H54 (cell line): ENCODE data around the gene TFF1.

Experiments used
- DNase-seq: peaks from one replicate; pipeline ENCODE4 v3.0.0; 2011; ENCODE audit warnings: low spot score, mixed read lengths; ENCODE audit not compliant: insufficient read length
- FAIRE-seq: peaks from 3 replicates; lab custom pipeline; 2011; peaks lifted over from hg19 to GRCh38; lab: Jason Lieb, UNC
- POLR2A ChIP-seq: IDR thresholded peaks from 2 replicates; pipeline ENCODE4 v1.6.1; 2011; ENCODE audit warnings: low read depth, mild to moderate bottlenecking, low read length

Gene TFF1

DNA sequence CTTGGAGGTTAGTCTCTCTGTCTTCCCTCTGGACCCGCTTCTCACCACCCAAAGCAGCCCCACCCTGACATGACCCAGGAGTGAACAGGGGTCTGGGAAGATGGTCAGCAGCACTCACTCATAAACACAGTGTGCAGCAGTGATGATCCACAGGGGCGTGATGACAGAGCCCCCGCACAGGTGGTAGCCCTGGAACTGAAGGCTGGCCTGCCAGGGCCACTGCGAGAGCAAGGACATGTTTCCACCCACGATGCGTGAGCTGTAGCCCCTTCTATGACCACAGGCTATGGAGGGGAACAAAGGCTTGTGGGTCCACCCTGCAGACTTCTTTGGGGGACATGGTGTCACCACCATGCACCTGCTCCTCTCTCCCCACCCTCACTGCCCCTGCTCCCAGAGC is 16.6 kb upstream of the TFF1 start:
- DNase-seq (no peak), FAIRE-seq (no peak)
- no peak for TF ChIP-seq POLR2A

DNA sequence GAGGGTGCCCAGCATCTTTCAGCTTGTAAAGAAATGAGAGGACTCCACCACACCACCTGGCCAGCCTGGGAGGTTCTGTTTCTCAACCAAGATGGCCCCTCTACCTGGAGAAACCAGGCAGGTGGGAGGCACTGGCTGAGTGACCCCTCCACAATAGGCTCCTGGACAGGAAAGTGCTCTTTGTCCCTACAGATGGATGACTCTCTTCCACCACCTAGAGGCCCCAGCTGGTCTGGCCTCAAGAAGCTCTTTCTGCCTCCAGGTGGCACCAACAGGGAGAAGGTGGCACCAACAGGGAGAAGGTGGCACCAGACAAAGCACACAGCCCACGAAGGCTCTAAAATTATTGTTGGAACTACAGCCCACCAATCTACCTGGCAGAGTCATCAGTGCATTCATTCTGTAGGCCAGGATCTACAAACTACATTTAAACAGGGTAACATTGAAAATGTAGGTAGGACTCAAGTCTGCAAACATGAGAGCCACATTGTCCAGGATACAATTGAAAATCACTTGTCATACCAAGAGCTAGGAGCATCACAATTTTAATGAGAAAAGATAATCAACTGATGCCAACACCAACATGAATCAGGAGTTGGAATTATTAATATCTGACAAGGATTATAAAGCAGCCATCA is 15.1 kb upstream of the TFF1 start:
- DNase-seq (peak; percentile 30), FAIRE-seq (no peak)
- TF ChIP-seq POLR2A: no peak

DNA sequence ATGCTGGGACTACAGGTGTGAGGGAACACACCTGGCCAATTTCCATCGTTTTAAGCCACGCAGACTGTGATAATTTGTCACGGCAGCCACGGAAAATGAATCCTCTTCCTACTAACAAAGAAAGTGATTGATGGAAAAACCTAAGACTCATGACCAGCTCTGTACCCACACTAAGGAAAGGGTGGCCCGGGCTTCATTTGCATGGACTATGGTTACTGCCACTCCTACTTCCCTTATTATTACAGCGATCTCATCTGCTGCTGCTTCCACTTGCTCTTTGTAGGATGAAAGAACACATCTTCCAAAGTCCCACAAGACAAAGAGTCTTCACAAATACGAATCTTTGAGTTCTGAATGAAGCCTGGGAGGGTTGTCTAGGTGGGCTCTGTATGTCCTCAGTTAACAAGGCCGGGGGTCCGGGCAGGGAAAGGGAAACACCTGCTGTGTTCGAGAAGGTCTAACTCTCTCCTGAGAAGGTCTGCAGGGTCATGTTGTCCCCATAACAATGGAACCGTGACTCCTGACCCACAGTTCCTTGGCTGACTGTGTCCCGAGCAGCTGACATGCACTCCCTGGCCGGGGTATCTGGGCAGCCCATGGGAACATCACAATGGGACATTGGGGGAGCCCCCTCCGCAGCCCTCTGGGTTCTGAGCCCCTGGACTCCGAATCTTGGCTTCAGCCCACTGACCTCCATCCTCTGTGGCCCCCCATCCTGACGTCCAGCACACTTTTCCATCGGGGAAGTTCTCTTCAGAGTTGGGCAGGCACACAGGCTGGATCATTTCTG is 13.3 kb upstream of the TFF1 start:
- DNase-seq (no peak), FAIRE-seq (no peak)
- TF ChIP-seq POLR2A: no peak

DNA sequence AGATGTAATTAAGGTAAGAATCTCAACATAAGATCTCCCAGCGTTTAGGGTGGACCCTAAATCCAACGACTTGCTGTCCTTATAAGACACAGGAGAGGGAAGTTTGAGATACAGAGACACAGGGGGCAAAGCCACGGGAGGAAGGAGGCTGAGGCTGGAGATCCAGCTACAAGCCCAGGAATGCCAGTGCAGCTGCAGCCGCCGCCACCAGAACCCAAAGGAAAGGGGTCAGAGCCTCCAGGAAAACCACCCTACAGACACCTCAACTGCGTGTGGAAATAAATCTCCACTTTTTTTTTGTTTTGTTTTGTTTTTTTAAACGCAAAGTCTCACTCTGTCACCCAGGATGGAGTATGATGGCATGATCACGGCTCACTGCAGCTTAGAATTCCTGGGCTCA is 12.1 kb upstream of the TFF1 start:
- DNase-seq (no peak), FAIRE-seq (no peak)
- no peak for TF ChIP-seq POLR2A

DNA sequence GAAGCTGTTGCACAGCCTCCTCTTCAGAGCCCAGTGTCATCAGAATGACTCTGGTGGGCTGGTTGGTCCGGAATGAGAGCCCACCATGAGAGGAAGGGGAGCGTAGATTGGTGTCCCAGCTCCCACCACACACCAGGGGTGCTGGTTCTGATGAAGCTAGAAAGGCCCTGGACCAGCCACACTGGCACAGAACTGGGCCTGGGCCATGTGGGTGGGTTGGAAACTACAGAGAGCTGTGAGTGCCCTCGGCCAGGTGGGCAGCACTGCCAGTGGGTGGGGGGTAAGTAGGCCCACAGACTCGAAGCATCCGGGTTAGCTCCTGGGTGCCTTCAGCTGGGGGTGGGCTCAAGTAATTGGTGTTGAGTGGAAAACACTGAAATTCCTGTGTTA is 11.6 kb upstream of the TFF1 start:
- DNase-seq: no peak
- TF ChIP-seq POLR2A: no peak
- no peak for FAIRE-seq

DNA sequence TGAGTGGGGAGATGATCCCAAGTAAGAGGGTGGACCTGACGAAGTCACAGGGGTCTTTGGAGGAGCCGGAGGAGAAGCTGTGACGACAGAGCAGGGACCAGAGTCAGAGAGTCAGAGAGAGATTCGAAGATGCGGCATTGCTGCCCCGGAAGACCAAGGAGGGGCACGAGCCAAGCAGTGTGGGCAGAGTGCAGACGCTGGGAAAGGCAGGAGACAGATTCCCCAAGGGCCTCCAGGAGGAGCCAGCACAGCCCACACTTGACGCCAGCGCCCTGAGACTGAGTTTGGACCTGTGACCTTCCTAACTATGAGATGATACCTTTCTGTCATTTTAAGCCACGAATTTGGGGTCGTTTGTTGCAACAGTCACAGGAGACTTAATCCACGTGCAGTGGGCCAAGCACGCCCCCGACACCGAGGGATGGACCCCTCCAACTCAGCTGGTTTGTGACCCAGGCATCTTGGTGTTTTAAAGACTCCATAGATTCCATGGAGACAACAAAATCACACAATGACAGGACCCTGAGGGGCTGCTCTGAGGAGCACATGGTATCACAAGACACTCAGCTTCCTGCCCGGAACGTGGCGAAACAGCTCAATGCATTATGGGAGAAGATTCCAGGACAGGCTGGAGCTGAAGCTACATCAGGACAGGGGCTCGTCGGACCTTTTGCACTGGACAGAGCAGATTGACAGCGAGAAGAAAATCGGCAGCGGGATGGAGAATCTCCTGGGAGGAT is 11.0 kb upstream of the TFF1 start:
- DNase-seq (no peak), FAIRE-seq (no peak)
- no peak for TF ChIP-seq POLR2A

DNA sequence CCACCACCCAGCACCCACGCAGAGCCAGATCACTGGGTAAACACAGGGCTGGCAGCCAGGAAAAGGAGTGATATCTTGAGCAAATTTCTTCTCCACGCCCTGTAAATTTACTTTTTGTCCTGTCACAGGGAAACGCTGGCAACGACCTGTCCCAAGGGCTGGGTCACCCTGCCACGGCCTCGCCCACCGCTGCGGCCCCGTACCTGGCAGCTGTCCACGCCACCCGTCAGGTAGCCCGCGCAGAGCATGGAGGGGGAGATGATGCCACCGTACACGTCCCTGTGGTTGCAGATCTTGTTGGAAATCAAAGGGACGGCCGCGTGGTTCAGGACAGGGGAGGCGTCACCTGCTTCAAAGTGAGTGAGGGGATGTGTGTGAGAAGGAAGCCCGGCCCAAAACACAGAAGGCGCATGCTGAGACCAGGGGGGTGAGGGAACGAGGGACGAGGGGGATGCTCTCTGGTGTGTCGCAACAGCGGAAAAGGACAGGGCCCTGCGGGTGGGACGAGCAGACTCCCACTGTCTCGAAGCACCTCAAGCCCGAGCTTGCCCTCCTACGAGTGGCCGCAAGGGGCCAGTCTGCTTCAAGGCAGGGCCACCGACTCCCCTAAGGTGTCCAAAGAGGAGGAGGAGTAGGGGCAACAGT is 10.1 kb upstream of the TFF1 start:
- TF ChIP-seq POLR2A: 0 out of 2 replicates have a peak, but pooled peaks have one; percentile 5
- FAIRE-seq: no peak
- no peak for DNase-seq

DNA sequence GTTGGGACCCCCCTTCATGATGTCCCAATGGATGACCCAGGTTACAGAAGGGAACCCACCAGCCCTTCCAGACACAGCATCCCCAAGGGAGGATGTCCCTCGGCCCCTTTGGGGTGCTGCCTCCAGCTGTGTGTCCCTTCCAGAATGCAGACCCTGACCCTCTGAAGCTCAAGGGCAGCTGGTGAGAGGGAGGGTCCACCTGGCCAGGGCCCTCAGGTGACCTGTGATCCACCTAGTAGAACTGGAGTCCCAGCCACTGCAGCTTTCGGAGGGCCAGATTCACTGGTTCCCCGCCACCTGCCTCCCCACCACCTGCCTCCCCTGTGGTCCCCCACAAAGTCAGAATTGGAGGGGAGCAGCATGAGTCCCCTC is 9.6 kb upstream of the TFF1 start:
- FAIRE-seq: no peak
- no peak for DNase-seq
- TF ChIP-seq POLR2A: no peak

DNA sequence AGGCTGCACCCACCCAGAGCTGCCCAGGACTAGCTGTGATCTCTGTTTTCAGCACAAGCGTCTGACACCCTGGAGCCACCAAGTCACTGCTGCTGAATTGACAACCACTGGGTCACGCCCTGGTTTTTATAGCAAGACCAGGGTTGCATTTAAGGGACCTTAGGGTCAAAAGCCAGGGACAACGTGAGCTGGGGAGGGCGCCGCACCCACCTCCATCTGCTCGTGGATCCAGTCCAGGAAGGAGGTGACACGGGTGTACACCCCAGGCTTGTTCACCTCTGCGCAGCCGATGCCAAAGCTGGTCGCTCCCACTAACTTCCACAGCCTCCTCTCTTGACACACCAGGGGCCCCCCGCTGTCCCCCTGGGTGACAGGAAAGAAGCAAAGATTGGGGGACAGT is 9.2 kb upstream of the TFF1 start:
- no peak for FAIRE-seq
- DNase-seq: no peak

DNA sequence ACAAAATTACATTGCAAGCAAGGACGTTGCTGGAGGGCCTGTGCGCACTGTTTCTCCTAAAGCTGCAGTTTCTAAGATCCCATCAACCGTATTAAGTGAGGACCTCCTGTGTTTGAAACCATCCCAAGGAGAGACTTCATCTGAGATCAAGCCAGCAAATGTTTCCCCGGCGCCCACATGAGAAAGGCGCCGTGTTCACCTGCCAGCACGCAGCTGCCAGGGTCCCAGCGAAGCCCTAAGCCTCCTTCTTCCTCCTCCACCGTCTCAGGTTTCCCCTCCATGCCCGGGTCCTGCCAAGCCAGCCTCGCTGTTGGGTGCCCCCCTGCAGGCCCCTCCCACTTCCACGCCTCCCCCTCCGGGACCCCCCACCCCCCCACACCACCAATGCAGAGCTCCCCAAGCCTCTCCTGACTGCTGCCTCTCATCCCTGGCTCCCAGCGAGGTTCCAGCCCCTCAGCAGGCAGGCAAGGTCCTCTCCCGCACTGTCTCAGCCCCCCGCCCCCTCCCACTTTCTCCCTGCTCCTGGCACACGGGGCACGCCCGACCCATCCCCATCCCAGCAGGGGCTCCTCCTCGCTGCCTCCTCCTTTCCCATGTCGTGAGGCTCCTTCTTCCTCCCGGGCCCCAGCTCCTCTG is 8.6 kb upstream of the TFF1 start:
- FAIRE-seq (no peak), DNase-seq (no peak)
- TF ChIP-seq POLR2A: no peak

More for the DNA sequence above, 9.2 kb upstream of the TFF1 start:
- TF ChIP-seq POLR2A: no peak

DNA sequence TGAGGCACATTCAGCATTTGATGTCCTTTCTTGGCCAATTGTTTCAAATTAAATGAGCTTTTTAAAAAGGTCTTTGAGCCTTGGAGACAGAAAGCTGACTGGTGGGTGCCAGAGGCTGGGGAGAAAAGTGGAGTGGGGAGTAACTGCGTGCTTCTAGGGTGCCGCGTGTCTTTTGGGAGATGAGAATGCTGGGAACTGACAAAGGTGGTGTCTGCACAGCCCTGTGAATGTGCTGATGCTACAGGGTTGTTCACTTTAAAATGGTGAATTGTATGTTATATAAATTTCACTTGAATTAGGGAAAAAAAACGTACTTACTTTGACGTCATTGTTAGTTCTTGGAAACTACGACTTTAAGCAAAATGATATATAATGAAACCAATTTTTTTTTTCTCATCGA is 8.1 kb upstream of the TFF1 start:
- DNase-seq (no peak), FAIRE-seq (no peak)
- TF ChIP-seq POLR2A: no peak

DNA sequence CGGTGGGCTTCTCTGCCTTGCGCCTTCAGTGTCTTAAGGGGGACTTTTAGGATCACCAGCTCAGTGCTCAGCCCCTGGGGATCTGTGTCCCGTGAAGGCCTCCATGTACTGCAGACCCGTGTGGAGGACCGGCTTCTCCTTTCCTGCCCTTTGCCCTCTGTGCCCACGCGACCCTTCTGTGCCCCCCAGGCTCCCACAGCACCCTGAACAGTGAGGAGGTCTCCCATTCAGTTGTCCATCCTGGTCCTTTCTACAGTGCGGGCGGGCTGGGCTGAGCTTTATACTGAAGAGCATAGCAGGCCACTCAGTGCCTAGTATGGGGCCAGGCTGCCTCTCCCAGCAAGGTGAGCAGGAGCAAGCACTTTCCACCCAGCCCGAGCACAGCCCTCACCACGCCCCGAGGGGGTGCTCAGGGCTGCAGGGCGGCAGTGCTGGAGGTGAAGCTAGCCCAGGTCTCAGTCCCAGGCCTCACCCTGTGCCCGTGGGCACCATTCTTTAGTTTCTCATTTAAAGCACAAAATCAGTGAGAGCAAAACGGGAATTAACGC is 7.6 kb upstream of the TFF1 start:
- TF ChIP-seq POLR2A: no peak
- FAIRE-seq (no peak), DNase-seq (no peak)

DNA sequence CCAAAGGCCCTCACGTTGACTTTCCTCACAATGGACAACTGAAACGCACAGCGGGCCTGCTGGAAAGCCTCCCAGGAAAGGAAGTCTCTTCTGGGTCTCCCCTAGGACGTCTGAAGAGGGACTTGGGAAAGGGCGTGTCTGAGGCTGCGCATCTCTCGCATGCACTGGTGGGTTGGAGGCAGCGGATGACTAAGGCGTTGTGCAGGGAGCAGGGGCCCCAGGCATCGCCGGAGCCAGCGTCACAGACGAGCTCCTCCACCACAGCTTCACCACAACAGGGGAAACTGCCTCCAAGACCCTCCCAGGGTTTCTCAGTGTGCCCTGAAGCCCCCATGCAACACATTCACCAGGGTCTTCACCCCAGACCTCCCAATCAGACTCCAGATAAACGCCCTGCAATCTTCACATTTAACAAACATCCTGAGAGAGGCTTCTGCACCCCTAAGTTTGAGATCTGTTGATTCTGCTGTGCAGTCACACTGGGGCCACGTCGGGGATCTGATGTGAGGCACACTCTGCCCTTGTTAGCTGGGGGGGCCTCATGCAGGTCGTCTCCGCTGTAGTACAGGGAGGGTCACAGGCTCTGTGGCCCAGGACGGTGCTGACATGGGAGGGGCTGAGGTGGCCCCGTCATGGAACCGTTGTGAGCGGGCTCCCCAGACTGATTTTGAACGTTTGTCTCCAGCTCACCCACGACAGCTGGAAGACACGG is 7.0 kb upstream of the TFF1 start:
- no peak for TF ChIP-seq POLR2A
- no peak for FAIRE-seq
- DNase-seq: no peak
